ENCODE results near the gene EMSY.

- no peak for TF ChIP-seq POLR2A (IDR thresholded peaks at IDR 0.05)
- TF ChIP-seq, protein P1, sequence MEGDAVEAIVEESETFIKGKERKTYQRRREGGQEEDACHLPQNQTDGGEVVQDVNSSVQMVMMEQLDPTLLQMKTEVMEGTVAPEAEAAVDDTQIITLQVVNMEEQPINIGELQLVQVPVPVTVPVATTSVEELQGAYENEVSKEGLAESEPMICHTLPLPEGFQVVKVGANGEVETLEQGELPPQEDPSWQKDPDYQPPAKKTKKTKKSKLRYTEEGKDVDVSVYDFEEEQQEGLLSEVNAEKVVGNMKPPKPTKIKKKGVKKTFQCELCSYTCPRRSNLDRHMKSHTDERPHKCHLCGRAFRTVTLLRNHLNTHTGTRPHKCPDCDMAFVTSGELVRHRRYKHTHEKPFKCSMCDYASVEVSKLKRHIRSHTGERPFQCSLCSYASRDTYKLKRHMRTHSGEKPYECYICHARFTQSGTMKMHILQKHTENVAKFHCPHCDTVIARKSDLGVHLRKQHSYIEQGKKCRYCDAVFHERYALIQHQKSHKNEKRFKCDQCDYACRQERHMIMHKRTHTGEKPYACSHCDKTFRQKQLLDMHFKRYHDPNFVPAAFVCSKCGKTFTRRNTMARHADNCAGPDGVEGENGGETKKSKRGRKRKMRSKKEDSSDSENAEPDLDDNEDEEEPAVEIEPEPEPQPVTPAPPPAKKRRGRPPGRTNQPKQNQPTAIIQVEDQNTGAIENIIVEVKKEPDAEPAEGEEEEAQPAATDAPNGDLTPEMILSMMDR (IDR thresholded peaks at IDR 0.05), result no peak
- no peak for TF ChIP-seq EP300 (IDR thresholded peaks at IDR 0.05)
Measured at GRCh38 chr11:76560219-76560618, 115.4 kb downstream of the EMSY start.

All from sigmoid colon (tissue), 4 donors.